HG03045 (cell line): ENCODE measurements around the gene TMA7.

Experiments
- ATAC-seq: cut with Tn5 transposase; IDR thresholded peaks from one replicate; pipeline ENCODE4 v1.9.1; 2021; ENCODE audit warnings: mild to moderate bottlenecking, moderate library complexity; ENCODE audit not compliant: unreplicated experiment

TMA7 gene

GRCh38 chr3:48422272-48422671 is 17.8 kb upstream of the TMA7 start:
- no peak for ATAC-seq

- ATAC-seq = no peak
Observed at GRCh38 chr3:48422681-48423080, 17.4 kb upstream of the TMA7 start.

- ATAC-seq = no peak
Observed at GRCh38 chr3:48423241-48423882, 16.7 kb upstream of the TMA7 start.

GRCh38 chr3:48423883-48424695 is 16.0 kb upstream of the TMA7 start:
- ATAC-seq = no peak

GRCh38 chr3:48425281-48425812 is 14.7 kb upstream of the TMA7 start:
- no peak for ATAC-seq

GRCh38 chr3:48426401-48426909 is 13.6 kb upstream of the TMA7 start:
- ATAC-seq = no peak

GRCh38 chr3:48426944-48427629 is 13.0 kb upstream of the TMA7 start:
- no peak for ATAC-seq

- ATAC-seq = no peak
Observed at GRCh38 chr3:48427630-48427962, 12.5 kb upstream of the TMA7 start.

- no peak for ATAC-seq
Observed at GRCh38 chr3:48428088-48428571, 11.9 kb upstream of the TMA7 start.

- no peak for ATAC-seq
Observed at GRCh38 chr3:48428572-48429316, 11.3 kb upstream of the TMA7 start.

GRCh38 chr3:48429317-48429959 is 10.6 kb upstream of the TMA7 start:
- no peak for ATAC-seq

GRCh38 chr3:48429960-48430707 is 9.9 kb upstream of the TMA7 start, which contains the start of gene PLXNB1:
PLXNB1 (minus strand) TSS chr3:48430086; CDS start chr3:48424611, 5,475 bp downstream.
- ATAC-seq = no peak

GRCh38 chr3:48430708-48431101 is 9.4 kb upstream of the TMA7 start:
- ATAC-seq = no peak

- ATAC-seq = no peak
Observed at GRCh38 chr3:48431224-48432029, 8.6 kb upstream of the TMA7 start.

GRCh38 chr3:48432411-48433371 is 7.4 kb upstream of the TMA7 start:
- no peak for ATAC-seq

GRCh38 chr3:48433472-48434118 is 6.5 kb upstream of the TMA7 start:
- ATAC-seq = no peak
